Right kidney (tissue), 1 donor: ENCODE measurements around the gene MTHFD2L.

Experiments
- DNase-seq: peaks from one replicate; pipeline ENCODE4 v3.0.0-alpha.2; 2016

Gene MTHFD2L

DNA sequence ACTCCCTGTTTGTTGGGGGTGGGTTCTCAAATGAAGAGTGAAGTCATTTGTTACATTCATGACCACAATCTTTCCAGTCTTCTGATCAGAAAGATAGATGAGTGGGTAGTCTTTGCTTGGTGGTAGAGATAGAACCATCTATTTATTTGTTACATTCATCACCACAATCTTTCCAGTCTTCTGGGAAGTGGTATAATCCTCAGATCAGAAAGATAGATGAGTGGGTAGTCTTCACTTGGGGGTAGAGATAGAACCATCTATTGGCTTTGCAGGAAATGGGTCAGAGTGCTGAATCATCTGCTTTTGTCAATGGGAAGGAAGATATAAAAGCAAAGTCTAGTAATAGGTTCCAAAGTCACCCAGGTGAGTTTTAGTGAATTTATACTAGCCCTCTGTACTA lies 86.1 kb downstream of the MTHFD2L start:
- DNase-seq: no peak

DNA sequence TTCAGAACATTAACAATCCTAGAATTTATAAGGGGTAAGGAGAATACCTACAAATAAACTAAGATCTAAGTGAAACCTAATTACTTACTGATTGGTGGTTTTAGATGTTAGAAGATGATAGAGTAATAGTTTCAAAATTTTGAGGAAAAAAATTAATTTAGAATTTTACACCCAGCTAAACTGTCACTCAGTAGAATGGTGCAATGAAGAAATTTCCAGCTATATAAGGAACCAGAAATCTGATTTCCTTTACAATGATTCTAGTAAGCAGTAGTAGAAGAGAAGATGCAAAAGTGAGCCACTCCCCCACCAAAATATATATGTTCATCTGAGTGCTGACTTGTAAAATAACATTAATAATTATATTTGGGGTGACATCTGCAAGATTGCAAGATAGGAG lies 95.0 kb downstream of the MTHFD2L start:
- no peak for DNase-seq

DNA sequence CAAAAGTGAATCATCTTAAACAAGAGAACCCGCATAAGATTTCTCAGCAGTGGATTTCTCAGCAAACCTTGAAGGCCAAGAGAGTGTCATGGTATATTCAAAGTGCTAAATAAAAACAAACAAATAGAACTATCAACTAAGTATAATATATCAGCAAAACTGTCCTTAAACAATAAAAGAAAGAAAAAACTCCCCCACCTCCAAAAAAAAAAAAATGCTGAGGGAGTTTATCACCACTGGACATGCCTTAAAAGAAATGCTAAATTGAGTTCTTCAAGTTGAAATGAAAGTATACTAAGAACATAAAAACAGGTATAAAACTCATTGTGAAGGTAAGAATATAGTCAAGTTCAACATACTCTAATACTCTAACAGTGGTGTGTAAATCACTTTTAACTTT lies 96.5 kb downstream of the MTHFD2L start:
- DNase-seq: no peak

DNA sequence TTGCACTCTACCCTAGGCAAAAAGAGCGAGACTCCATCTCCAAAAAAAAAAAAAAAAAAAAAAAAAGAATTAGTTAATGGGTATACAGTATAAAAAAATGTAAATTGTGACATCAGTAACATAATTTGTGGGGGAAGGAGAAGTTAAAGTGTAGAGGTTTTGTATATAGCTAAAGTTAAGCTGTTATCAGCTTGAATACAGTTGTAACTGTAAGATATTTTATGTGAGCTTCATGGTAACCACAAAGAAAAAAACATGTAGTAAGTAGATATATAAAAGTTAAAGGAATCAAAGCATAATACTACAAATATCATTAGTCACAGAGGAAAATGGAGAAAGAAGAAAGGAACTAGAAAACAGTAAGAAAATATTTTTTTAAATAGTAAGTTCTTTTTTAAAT lies 97.2 kb downstream of the MTHFD2L start:
- no peak for DNase-seq

DNA sequence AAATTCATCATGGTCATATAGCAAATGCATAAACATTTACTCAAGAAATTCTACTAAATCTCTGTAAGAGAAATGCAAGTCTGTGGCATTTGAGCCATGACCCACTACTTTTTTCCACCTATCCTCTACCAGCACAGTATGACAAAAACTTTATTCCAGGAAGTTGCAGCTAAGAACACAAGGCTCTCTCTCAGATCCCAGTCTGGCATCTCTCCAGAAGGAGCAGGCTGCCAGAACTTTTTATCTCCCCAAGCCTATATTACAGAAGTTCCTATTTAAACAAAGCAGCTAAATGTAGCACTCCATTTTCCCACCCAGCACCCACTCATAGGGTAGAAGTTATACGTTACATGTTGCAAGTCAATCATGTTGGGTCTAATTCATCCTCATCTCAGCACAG lies 101.0 kb downstream of the MTHFD2L start:
- no peak for DNase-seq

DNA sequence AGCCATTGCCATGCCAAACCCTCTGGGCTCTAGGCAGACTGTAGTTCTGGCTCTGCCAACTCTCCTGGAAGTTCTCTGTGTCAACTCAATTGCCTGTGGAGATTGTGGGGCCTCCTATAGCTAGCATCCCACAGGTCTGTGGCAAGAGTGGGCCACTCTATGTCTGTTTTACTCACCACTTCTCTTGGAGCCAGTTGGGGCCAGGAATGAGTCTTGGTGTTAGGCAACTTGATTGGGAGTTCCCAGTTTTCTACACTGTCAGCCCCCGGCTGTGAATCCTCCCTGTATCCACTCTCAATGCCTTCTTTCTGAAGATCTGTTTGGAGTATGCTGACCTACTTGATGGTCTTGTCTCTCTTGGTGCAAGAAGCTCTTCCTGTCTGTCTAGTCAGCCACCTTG lies 102.1 kb downstream of the MTHFD2L start:
- DNase-seq: no peak

DNA sequence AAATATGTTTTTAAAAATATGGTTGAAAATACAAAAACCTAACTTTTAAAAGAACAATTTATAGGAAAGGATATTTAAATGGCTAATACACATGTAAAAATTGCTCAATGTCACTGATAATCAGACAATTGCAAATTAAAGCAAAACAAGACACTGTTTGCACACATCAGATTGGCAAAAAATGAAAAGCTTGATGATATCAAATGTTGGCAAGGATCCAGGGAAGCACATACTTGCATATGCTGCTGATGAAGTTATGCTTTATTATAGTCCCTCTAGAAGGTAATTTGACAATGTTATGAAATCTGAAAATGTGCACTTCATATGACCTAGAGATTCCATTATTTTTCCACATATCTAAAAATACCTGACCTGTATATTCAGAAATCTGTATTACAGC lies 104.6 kb downstream of the MTHFD2L start:
- no peak for DNase-seq

DNA sequence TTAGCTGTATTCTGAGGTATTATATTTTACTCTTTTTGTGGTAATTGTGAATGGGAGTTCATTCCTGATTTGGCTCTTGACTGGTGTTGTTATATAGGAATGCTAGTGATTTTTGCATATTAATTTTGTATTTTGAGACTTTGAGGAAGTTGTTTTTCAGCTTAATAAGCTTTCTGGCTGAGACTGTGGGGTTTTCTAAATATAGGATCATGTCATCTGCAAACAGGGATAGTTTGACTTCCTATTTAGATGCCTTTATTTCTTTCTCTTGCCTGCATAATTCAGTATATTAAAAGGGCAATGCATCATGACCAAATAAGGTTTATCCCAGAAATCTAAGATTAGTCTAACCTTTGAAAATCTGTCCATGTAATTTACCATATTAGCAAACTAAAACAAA lies 105.6 kb downstream of the MTHFD2L start:
- DNase-seq: no peak

DNA sequence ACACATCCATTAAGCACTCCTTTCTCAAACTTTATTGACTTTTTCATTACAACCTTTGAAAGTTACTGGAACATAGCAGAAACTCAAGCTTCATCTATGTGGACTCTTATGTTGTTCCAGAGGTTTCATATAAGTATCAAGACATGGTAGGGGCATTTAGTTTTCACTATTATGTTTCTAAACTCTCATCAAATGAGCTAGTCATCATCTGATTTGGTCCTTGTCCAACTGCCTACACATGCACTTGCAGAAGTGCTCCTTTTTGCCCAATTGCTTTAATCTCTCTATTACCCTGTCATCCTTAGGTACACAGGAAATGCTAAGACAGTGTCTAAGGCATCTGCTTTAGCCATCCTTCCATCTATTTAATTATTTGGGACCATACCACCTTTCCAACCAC lies 108.2 kb downstream of the MTHFD2L start:
- no peak for DNase-seq

DNA sequence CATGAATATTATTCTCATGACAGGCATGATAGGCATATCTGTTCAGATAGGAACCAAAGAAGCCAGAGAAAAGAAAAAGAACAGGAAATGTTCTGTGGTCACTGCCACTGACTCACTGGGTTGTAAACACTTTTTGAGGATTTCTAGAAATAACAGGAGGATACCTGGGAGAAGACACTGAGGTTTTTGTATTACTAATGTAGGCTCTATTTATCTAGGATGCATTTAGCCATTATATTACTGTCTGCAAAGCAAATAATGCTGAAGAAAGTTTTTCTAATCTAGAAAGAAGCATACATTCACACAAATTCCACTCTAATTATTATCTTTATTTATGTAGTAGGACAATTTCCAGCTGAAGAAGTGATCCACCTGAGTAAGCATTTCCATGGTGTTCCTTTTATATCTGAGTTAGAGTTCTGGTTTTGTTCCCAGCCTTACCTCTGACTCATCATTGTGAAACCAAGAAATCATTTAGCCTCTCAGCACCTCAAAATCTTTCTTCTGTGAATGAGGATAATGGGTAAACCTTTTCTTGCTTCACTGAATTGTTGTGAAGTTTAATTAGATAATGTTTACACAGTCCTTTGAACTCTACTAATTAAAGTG lies 110.2 kb downstream of the MTHFD2L start:
- DNase-seq: no peak

DNA sequence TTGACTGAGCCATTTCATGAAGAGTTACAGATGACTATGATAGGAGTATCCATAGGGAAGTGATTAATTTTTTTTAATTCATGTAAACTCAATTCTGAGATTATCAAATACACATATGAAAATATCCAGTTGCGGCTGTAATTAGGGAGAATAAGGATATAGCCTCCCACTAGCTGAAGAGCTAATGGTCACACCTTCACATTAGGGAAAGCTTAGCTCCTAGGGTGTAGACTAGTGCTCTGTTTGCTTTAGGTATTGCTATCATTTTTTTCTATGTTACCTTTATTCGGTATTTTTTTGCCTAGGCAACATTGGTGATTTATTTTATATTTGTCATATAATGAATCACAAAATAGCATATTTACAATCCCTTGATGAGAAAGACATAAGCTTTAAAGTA lies 110.7 kb downstream of the MTHFD2L start:
- no peak for DNase-seq

DNA sequence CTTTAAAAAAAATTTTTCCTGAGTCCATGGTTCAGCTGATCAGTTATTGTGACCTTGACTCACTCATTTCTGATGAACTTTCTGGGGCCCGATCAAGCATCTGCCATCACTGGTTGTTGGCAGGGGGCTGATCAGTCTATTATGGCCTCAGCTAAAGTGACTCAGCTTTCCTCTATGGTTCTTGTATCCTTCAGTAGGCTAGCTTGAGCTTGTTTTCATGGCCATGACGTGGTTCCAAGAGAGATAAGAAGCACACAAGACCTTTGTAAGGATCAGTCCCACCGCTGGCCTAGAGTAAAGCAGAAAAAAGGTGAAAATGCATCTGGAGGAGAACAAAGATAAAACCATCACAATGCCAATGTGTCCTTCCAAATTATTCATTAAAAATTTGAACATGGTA lies 120.6 kb downstream of the MTHFD2L start:
- DNase-seq: no peak

DNA sequence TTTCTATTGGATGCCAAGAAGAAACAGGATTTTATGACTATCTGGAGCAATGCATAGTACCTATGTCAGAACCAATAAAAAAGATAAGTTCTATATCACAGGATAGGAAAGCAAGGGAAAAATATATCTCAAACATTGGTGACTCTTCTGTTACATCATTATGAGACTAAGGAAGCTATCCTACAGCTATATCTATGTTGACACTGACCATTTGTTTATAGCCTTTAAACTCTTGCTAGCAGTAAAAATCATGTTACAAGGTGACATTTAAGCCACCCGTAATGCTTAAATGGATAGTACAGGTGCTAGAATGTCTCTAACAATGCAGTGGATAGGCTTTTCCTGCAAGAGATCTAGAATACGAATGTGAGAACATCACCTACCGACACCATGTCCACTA lies 121.8 kb downstream of the MTHFD2L start:
- no peak for DNase-seq

DNA sequence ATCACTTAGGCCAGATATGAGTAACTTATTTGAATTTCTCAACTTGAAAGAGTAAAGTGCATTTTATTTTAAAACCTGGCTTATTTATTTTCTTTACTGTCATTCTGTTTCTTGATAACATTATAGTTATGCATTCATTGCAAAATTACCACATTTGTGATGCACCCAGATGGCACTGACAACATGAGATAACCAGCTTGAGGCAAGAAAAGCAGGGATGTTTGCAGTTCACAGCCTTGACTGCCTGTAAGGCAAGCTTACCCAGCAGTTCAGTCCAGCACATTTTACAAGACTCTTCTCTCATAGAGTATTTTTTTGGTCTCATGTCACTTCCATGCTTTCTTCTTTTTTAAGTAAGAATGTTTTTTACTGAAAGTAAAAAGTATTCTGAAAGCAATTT lies 125.0 kb downstream of the MTHFD2L start:
- no peak for DNase-seq

DNA sequence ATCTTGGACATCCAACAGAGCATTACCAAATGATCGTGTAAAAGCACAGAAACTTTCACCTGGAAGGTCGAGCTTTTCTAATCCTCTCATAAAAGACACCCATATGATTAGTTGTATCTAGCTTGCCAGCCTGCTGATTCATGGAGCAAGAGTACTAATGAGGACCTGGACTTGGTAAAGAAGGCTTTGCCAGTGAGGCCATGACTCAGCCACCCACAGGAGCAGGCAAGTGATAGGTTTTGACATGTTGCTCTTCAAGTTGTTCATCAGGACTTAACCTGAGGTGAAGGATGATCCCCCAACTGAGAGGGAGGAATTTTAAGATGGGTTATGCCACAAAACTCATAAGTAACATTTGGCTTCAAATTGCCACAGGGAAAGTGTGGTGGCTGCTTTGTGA lies 125.7 kb downstream of the MTHFD2L start:
- no peak for DNase-seq

DNA sequence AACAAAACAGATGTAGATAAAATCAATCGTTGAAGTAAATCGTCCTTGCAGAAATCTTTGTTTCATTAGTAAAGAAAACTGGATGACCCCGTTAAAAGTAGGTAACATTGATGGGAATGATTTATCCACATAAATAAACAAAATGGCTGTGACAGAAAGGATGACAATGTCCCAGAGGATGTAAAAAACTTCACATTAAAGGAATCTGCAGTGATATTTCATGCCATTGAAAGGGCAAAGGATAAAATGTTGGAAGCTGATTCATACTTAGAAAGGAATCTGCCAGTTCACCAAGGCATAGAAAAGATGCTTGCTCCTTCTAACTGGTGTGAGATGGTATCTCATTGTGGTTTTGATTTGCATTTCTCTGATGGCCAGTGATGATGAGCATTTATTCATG lies 126.1 kb downstream of the MTHFD2L start:
- no peak for DNase-seq

DNA sequence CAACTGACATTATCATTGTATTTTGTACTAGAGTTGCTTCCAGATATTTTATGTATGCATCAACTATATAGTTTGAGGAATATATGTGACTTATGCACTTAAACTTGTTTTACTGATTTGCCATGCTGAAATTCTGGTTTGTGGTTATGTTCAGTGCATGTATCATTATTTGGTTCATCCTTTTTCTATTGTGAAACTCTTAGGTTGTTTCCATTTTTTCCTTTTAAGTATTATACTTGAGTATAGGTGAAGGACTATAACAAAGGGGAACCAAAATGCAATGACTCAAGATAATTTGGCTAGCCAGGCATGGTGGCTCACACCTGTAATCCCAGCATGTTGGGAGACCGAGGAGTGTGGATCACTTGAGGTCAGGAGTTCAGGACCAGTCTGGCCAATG lies 129.2 kb downstream of the MTHFD2L start:
- no peak for DNase-seq

DNA sequence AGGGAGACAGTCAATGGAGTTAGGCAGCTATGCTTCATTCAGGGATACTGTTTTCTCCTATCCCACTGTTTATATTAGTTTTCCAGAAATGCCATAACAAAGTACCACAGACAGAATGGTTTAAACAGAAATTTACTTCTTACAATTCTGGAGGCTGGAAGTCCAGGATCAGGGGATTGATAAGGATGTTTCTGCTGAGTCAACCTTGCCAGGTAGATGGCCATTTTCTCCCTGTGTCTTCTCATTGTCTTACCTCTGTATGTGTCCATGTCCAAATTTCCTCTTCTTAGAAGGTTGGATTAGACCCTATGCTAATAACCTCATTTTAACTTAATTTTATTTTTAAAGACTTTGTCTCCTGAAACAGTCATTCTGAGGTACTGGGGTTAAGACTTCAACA lies 129.9 kb downstream of the MTHFD2L start:
- no peak for DNase-seq

DNA sequence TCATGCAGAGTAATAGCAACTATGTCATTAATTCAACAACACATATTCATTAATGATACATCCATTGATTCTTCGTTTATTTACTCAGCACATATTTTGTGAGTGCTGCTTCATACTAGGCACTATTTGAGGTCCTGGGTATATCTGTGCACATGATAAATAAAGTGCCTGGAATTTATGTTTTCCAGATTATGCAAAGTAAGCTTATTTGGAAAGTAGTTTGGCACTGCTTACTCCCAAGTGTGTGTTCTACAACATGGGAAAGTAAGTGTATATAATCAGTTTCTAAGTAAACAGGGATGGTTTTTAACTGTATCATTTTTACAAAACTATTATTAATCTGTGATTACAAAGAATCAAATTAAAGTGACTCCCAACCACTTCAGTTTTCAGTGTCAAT lies 133.6 kb downstream of the MTHFD2L start:
- DNase-seq: no peak

DNA sequence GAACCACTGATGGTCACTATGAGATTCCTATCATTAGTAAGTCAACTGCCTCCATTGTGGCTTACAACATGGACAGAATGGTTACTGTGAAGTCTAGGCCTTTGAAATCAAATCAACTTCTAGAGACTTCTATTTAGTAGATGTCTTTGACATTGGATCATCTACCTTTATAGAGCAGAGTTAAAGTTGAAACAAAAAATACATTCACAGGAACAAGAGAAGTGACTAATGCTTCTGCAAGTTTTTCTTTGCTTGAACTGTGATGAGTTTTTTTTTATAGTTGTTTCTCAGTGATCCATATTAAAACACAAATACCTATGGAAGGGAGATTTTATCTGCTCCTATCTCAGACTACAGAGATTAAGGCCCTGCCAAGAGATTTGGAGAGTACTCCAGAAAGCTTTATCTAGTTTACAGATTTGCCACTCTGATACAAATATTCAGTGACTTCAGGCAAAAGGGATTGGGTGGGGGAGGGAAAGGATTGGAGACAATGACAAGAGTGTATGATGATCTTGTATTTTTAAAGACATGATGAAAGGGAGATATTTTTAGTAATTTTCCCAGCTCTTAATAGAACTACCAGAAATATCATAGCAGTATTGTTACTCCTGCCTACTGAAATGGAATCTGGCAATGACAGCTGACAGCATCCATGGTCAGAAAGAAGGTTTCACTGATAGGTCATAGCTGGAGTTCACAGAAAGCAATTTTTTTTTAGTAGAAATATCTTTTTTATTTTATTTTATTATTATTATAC lies 134.4 kb downstream of the MTHFD2L start:
- no peak for DNase-seq

DNA sequence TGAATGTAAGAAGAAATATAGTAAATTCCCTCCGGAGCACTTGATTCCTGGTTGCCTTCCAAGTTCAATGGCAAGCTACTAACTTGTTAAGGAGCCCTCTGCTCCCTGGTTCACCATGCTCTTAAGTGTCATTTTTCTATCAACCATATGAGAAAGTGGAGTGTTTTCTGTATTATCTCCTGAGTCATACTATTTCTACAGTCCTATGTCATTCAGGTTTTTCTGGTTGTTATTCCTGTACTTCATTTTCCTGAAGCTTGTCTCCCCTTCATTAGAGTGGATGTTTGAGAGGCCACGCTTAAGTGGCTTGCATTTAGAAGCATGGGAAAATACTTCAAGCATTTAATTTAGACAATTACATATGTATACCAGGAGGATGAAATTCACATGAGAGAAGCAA lies 135.6 kb downstream of the MTHFD2L start:
- no peak for DNase-seq

DNA sequence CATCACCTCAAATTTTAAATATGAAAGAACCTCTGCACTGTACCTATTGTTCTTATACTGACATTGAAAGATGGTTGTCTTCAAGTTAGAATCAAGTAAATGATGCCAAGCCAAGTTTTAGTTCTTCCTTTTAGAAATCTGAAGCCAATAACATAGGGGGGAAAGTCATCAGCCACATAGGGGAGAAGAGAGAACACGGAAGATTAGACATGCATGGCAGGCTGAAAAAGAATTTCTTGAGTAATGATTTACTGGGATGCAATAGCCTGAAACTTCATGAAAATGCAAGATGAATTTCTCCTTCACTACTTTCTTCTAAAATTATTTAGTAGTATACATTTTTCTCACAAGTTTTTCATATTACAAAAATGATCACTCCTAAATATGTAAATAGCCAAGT lies 136.8 kb downstream of the MTHFD2L start:
- no peak for DNase-seq

DNA sequence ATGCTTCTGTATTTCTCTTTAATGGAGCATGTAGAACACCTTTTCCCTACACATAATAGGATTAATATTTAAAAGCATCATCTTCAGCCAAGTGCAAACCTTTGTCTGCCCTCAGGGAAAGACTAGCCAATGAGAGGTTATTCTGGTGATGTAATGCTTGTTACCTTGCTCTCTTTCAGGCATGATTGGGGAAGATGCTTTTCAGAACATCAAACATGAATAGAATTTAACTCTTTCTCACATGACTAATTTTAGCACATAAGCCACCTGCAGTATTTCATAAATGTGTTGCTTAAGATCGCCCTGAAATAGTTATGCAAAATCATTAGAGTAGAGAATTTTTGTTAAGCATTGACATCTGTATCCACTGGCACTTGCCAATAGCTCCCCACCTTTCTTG lies 139.6 kb downstream of the MTHFD2L start:
- no peak for DNase-seq

DNA sequence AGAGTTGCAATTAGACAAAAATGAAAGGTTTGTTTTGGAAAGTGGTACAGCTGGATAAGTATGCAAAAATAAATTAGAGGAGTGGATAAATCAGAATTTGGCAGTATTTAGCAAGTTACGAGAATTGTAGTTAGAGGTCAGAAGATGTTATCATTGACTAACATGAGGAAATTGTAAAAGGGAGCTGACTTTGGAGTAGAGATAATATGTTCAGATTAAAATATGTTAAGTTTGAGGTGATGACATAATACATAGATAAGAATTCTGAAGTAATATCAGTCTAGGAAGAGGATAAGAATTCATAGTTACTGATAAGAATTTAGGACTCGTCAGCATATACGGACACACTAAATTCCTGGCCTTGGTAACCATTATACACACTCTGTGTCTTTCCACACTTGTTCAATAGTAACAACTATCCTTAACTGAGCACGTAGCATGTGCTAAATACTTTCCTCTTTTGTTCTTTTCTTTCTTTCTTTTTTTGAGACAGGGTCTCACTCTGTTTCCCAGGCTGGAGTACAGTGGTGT lies 146.2 kb downstream of the MTHFD2L start:
- no peak for DNase-seq
